ENCODE results near the gene STK17B.

DNA sequence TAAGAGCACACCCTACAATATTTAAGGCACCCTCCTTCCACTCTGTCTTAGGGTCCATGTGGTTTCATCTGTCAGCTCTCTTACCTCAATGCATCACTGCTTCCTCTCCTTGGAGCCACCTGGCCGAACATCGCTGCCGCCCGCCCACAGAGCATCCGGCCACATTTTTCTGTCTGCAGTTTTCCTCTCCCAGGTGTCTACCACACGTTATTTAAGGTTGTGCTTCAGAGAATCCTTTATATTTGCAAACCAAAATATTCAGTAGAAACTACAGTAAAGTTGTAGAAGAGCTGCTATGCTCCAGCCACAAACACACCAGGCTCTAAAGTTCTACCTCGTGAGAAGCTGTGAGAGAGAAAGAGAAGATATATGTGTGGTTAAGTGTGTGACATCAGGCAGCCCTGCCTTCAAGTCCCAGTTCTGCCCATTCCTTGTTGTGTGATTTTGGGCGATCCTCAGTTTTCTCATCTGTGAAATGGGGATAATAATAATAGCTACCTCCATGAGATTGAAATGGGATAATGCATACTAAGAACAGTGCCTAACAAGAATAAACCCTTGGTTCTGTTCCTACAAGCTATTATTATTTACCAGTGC lies 4.9 kb upstream of the STK17B start:
- TF ChIP-seq TBP (IDR thresholded peaks at IDR 0.05; ENCODE audit: low read depth, low read length) (no peak), TEAD4 (IDR thresholded peaks at IDR 0.05; ENCODE audit: low read depth, low read length) (no peak), POLR2AphosphoS5 (IDR thresholded peaks at IDR 0.05; ENCODE audit: low read depth, low read length) (no peak)
- TF ChIP-seq, protein P1, sequence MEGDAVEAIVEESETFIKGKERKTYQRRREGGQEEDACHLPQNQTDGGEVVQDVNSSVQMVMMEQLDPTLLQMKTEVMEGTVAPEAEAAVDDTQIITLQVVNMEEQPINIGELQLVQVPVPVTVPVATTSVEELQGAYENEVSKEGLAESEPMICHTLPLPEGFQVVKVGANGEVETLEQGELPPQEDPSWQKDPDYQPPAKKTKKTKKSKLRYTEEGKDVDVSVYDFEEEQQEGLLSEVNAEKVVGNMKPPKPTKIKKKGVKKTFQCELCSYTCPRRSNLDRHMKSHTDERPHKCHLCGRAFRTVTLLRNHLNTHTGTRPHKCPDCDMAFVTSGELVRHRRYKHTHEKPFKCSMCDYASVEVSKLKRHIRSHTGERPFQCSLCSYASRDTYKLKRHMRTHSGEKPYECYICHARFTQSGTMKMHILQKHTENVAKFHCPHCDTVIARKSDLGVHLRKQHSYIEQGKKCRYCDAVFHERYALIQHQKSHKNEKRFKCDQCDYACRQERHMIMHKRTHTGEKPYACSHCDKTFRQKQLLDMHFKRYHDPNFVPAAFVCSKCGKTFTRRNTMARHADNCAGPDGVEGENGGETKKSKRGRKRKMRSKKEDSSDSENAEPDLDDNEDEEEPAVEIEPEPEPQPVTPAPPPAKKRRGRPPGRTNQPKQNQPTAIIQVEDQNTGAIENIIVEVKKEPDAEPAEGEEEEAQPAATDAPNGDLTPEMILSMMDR (IDR thresholded peaks at IDR 0.05; ENCODE audit: control extremely low read depth in 1 of 3, insufficient read depth in 1 of 3, low read depth in 1 of 3, low read length in 3 of 3) = no peak

All from H1 (cell line).